IPS-NIHi7 (cell line): Measurements from ENCODE around the gene C15orf61.

ENCODE experiments used
- DNase-seq: peaks from one replicate; pipeline ENCODE4 v3.0.0; 2012; ENCODE audit warnings: mixed read lengths; ENCODE audit errors: extremely low spot score

The C15orf61 gene

DNA sequence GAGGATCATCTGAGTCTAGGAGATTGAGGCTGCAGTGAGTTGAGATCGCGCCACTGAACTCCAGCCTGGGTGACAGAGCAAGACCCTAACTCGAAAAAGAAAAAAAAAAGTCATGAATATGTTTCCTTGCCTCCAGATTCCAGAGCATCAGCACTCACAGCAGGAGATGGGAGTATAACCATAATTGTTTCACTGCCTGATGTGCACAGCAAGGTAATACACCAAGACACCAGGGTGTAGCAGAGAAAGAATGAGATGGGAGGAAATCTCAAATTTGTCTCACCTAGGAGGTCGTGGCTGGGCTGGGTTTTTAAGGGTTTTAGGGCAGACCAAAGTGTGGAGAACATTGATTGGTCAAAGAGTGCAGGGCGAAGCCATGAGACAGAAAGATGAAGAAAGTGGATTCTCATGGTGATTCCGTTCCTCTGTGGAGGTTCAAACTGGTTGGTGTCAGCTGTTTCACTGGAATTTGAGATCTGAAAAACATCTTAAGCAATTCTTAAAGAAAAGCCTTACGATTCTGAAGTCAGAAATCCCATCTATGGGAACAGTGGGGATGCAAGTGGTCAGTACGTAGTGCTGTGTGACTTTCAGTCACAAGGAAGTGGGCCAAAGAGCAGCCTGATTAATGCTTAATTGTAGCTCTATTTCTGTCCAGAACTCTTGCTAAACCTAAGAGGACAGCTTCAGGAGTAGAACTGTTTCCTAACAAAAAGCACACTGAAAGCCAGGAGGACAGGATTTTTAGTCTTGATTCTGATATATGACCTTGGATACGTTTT, 7.8 kb upstream of the C15orf61 start:
- DNase-seq, result no peak

DNA sequence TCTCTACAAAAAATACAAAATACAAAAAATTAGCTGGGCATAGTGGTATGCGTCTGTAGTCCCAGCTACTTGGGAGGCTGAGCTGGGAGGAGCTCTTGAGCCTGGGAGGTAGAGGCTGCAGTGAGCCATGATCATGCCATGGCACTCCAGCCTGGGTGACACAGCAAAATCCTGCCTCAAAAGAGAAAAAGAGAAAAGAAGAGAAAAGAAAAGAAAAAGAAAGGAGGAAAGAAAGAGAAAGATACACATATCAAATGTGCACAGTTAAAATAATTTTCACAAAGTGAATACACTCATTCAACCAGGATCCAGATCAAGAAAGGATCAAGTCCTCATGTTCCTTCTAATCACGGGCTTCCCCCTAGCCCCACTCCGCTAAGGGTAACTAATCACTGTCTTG, 5.8 kb upstream of the C15orf61 start:
- no peak for DNase-seq

GRCh38 chr15:67515557-67515956, 5.4 kb upstream of the C15orf61 start:
- no peak for DNase-seq

DNA sequence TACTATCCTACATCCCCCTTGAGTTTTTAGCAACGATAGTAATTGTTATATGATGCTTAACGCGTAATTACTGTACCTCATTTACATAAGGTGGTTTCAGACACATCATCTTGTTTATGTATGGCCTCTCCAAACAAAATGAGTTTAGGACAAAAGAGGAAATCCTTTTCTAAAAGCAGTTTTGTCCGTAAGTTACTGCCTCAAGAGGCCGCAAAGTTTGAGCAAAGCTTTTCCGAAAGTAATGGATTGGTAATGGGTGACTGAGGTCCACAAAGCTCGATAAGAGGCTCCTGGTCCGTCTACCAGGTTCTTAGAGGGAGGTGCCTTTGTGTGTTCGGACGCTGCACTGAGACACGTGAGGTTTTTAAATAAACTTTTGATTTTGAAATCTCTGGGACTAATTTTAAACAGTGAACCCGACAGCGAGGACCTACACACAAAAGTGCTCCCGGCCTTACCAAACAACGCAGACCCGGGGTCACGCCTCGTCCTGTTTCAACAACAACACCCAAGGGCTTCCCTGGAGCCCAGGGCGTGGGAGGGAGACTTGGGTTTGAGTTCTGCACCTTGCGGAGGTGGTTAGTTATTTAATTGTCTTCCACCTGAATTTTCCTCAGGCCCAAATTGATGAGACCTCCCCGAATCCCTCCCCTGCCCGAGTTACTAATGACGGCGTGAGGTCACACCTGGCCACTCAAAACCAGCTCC, 456 bp upstream of the C15orf61 start:
- DNase-seq, result no peak

- no peak for DNase-seq
These were observed 1.0 kb downstream of the C15orf61 start for GRCh38 chr15:67521783-67522568.

DNA sequence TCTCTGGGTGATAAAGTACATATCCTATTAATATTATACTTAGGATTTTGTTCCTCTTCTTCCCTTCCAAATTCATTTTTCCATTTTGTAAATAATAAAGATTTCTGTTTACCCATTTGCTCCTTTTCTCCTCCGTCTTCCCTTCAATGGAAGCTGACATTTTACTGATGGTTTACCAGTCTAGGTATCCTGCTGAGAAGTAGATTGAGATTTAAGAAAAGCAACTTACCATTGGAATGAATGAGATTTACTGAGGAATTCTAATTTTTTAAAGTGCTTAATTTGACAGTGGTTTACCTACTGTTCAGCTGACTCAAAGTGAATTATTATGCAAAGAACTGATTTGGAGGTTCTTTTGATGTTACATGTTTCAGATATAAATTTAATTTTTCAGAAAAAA, 2.4 kb downstream of the C15orf61 start:
- DNase-seq, result no peak

DNA sequence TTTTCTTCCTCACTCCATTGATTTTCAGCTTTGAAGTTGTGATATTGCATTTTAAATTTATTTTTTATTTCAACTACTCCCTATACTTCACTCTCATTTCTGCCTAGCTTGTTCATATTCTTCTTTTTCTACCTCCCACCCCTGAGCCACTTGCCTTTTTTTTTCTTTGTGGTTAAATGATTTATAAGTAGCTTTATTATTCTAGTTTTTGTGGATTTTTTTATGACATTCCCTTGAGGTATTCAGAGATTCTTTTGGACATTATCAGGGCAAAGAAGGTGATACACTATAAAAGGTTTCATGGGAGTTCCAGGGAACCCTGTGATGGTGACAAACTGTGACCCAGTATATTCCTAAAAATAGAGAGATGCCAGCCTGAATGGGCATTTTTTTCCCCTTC, 3.3 kb downstream of the C15orf61 start:
- DNase-seq, result no peak

GRCh38 chr15:67528513-67528912, 7.6 kb downstream of the C15orf61 start:
- DNase-seq, result no peak

DNA sequence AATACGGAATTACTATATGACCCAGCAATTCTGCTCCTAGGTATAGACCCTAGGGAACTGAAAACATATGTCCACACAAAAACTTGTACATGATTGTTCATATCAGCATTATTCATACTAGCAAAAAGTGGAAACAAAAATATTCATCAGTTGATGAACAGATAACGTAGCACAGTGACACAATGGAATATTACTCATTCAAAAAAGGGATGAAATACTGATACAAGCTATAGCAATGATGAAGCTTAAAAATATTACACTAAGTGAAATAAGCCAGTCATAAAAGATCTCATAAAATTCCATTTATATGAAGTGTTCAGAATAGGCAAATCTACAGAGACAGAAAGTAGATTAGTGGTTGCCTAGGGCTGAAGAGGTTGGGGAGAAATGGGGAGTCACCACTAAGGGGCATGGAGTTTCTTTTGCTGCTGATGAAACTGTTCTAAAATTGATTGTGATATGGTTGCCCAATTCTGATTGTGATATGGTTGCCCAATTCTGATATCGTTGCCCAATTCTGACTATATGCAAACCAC, 10.5 kb downstream of the C15orf61 start:
- no peak for DNase-seq

GRCh38 chr15:67533873-67534272, 12.9 kb downstream of the C15orf61 start:
- no peak for DNase-seq

DNA sequence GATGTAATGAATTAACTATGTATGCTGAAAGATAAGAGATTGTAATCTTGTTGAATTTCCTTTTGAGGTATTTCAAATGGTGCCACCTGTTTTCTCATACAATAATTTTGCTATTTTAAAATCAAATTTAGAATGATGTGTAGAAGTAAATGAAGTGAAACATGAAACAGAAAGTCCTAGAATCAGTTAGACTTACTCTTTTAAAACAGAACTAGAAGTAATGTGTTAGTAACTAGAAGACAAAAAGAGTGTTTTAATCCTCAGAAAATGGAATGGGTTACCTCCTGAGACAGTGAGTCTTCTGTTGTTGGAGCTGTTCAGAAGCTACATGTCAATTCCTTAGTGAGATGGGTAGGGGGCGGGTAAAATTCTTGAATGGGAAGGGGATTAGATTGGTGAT, 13.4 kb downstream of the C15orf61 start:
- DNase-seq, result no peak

DNA sequence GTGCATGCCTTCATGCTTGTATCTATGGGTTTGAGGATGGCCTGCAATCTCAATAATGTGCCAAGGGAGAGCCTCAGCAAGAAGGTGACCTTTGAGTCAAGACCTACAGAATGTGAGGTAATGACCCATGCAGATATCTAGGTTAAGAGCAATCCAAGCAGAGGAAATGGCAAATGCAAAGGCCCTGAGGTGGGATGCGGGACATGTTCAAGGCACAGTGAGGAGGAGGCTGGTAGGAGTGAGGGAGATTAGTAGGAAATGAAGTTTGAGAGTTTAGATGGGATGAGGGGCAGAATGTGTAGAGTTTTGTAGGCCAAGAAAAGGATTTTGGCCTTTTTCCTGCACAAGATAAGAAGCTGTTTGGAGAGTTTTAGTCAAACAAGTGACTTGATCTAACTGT, 16.8 kb downstream of the C15orf61 start:
- DNase-seq, result no peak

- peak; percentile 76 for DNase-seq
These were observed 21.8 kb downstream of the C15orf61 start, which contains the start of gene MAP2K5 for GRCh38 chr15:67542420-67543347. TSS of gene MAP2K5 (plus strand) at chr15:67542703. CDS start at chr15:67543336, 633 bp downstream.

- DNase-seq, result no peak
These were observed 22.4 kb downstream of the C15orf61 start for GRCh38 chr15:67543348-67543718.

GRCh38 chr15:67544475-67544874, 23.5 kb downstream of the C15orf61 start:
- DNase-seq, result no peak

GRCh38 chr15:67545864-67546263, 24.9 kb downstream of the C15orf61 start:
- no peak for DNase-seq

DNA sequence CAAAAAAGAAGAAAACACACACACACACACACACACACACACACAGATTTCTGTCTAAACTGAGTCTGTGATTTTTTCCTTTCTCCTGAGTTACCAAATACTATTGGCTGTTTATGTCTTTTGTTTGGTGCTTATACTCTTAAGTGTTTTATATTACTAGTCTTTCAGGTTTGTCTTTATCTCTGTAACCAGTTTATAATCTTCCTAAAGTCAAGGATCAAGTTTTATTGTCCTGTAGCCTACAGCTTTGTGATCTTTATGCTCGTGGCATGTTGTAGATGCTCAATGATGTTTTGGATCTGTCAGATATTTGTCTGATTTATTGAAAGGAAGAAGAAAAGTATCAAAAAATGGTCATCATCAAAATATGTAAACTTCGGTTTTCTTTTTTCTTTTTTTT, 26.1 kb downstream of the C15orf61 start:
- DNase-seq, result no peak

- no peak for DNase-seq
These were observed 26.9 kb downstream of the C15orf61 start for GRCh38 chr15:67547836-67548235.

DNA sequence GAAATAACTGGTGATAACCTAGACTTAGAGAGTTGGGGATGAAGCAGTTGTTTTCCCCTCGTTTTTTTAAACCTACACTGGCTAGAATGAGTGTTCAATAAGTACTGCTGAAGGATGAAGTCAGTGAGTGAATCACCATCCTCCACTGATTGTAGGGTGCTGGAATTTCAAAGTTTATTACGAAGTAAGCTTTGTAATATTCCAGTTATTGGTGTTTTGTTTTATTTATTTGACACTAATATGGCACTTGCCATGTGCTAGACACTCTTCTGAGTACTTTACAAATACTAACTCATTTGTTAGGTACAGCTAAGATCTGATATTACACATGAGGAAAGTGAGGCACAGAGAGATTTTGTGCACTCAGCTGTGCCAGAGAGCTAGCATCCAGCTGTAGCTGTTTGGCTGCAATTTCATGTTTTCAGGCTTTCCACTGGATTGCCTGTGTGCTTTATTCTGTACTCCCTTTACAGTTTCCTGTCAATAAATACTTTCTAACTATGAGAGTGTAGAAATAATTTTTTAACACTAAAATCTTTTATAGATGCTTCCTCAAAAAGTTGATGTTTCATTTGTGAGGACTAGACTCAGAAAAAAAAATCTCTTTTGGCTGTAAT, 27.4 kb downstream of the C15orf61 start:
- no peak for DNase-seq

DNA sequence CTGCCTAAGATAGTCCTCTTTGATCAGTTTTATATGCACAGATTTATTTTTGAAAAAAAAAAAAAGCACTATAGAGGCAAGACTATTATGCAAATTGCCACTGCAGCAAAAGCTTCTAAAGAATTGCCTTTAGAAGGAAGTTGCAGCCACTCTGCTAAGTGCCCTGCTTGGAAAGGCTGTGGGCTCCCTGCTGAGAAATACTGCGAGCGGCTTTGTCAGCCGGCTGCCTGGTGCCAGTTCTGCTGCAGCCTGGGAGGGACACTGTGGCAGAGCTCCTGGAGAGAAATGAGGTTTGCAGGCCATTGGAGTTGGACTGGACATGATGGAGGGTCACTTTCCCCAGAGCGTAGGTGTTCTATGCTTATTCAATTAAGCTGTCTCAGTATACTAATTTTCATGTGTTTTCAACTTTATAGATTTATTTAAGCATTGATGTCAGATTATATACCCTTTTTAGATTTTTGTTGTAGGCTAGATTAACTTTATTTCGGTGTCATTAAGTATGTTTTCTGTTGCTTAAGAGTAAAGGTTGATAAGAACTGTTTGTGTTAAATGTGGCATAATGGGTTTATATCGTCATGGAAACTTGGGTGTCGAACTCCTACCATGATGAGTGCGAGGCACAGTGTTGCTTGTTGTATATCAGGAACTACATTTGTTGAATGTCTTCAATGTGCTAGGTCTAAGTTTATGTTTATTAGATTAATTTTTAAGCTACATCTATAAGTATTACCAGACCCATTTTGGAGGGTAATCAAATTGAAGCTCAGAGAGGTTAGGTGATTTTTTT, 28.1 kb downstream of the C15orf61 start:
- DNase-seq, result peak; percentile 70
